GM19025 (cell line): ENCODE data around the gene C1QB.

Experiments
- ATAC-seq: cut with Tn5 transposase; IDR thresholded peaks from one replicate; pipeline ENCODE4 v1.9.1; 2021; ENCODE audit warnings: mild to moderate bottlenecking, low read depth, moderate library complexity; ENCODE audit not compliant: unreplicated experiment

Gene C1QB

GRCh38 chr1:22633697-22634463 is 19.2 kb upstream of the C1QB start:
- no peak for ATAC-seq

- ATAC-seq, result no peak
These were observed 17.6 kb upstream of the C1QB start for GRCh38 chr1:22635436-22635835.

- no peak for ATAC-seq
These were observed 16.7 kb upstream of the C1QB start, which contains the start of gene C1QA for GRCh38 chr1:22636353-22636752. TSS of gene C1QA (plus strand) at chr1:22636628. CDS start at chr1:22637617, 989 bp downstream.

- no peak for ATAC-seq
These were observed 16.1 kb upstream of the C1QB start for GRCh38 chr1:22636927-22637326.

- no peak for ATAC-seq
These were observed 15.1 kb upstream of the C1QB start for GRCh38 chr1:22637907-22638445.

GRCh38 chr1:22638476-22639234 is 14.4 kb upstream of the C1QB start:
- no peak for ATAC-seq

- ATAC-seq, result no peak
These were observed 13.8 kb upstream of the C1QB start for GRCh38 chr1:22639286-22639685.

- ATAC-seq, result no peak
These were observed 11.8 kb upstream of the C1QB start for GRCh38 chr1:22641247-22641646.

GRCh38 chr1:22641906-22642636 is 11.0 kb upstream of the C1QB start:
- ATAC-seq, result no peak

- no peak for ATAC-seq
These were observed 9.7 kb upstream of the C1QB start, which contains the start of gene C1QC for GRCh38 chr1:22643381-22643780. TSS of gene C1QC (plus strand) at chr1:22643633. CDS start at chr1:22644024, 391 bp downstream.

GRCh38 chr1:22643928-22644327 is 9.1 kb upstream of the C1QB start:
- no peak for ATAC-seq

GRCh38 chr1:22645931-22646330 is 7.1 kb upstream of the C1QB start:
- no peak for ATAC-seq

GRCh38 chr1:22646384-22646783 is 6.7 kb upstream of the C1QB start:
- no peak for ATAC-seq

GRCh38 chr1:22650089-22650693 is 2.8 kb upstream of the C1QB start:
- ATAC-seq, result no peak

GRCh38 chr1:22651941-22652856 is 837 bp upstream of the C1QB start:
- no peak for ATAC-seq

GRCh38 chr1:22654692-22655091 is 1.7 kb downstream of the C1QB start:
- ATAC-seq, result no peak

- ATAC-seq, result no peak
These were observed 5.5 kb downstream of the C1QB start for GRCh38 chr1:22658385-22659163.

- ATAC-seq, result no peak
These were observed 7.7 kb downstream of the C1QB start for GRCh38 chr1:22660716-22661241.
